ENCODE results near the gene PRKCB. TPM values are rescaled to one million over a fixed set of nuclear protein-coding genes. Genes with fewer than 3 reads are reported as not detected.

The PRKCB gene
- total RNA-seq, 4 donors from 2014 or later: 7.0 to 88.3 (median 15.9) TPM

DNA sequence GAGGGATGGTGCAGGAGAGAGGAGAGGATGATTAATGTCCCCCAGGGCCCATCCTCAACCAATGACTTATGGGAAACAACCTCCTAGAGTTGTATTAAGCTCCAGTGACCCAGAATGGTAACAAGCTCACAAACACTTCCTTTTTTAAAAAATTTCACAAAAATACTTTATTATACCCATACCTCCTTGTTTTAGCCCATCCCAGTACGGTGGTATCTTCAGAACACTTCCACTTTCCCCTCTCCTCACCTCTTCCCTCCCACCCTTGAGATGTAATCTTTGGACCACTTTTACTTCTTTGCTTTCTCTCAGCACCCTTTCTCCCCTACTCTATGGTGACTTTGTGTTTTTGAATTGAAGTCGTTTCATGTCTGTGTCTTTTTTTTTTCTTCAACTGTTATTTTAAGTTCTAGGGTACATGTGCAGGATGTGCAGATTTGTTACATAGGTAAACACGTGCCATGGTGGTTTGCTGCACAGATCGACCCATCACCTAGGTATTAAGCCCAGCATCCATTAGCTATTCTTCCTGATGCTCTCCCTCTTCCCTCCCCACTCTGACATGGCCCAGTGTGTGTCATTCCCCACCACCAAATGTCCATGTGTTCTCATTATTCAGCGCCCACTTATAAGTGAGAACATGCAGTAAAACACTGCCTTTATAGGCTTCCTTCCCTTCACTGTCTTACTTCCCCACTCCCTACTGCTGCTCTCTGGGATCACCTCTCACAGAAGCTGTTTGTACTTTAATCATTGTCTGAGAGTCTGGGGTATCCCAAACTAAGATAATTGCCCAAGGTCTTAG is 124.5 kb downstream of the PRKCB start:
- TF ChIP-seq, protein P1, sequence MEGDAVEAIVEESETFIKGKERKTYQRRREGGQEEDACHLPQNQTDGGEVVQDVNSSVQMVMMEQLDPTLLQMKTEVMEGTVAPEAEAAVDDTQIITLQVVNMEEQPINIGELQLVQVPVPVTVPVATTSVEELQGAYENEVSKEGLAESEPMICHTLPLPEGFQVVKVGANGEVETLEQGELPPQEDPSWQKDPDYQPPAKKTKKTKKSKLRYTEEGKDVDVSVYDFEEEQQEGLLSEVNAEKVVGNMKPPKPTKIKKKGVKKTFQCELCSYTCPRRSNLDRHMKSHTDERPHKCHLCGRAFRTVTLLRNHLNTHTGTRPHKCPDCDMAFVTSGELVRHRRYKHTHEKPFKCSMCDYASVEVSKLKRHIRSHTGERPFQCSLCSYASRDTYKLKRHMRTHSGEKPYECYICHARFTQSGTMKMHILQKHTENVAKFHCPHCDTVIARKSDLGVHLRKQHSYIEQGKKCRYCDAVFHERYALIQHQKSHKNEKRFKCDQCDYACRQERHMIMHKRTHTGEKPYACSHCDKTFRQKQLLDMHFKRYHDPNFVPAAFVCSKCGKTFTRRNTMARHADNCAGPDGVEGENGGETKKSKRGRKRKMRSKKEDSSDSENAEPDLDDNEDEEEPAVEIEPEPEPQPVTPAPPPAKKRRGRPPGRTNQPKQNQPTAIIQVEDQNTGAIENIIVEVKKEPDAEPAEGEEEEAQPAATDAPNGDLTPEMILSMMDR (IDR thresholded peaks at IDR 0.05): no peak
- TF ChIP-seq POLR2A (IDR thresholded peaks at IDR 0.05): no peak
- Histone ChIP-seq H3K4me3 (no peak overlapping the region), H3K36me3 (no peaks in the 10 kb centered on the region), H3K27ac (peak overlapping the region in 1 of 4 donors; percentile 72), H3K4me1 (peaks cover 0 to 10% (median 0%) of the 10 kb centered on the region in 4 donors), H3K9me3 (no peaks in the 10 kb centered on the region), H3K27me3 (no peaks in the 10 kb centered on the region)
- DNase-seq: no peak

DNA sequence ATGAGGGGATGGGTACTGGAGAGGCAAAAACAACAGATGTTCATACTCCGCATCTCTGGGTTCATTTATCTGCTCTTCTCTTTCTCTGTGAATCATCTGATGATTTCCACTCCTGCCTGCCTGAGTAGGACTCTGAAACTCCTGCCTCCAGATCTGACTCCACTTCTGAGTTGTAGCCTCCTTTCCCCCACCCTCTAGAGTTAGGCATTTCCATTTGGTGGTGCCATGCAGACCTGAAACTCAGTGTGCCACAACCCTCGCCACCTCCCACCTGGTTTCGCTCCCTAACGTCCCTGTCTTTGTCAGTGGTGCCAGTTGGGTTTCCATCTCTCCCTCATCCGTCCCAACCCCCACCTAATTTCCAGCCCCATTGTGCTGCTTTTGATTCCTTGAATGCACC is 126.2 kb downstream of the PRKCB start:
- no peak for DNase-seq
- Histone ChIP-seq H3K9me3 (no peaks in the 10 kb centered on the region), H3K27me3 (no peaks in the 10 kb centered on the region), H3K36me3 (no peaks in the 10 kb centered on the region), H3K4me1 (peaks cover 0 to 10% (median 0%) of the 10 kb centered on the region in 4 donors), H3K4me3 (no peak overlapping the region), H3K27ac (no peak overlapping the region)
- TF ChIP-seq POLR2A (IDR thresholded peaks at IDR 0.05): no peak
- TF ChIP-seq, protein P1 (IDR thresholded peaks at IDR 0.05): no peak

GRCh38 chr16:23964136-23964535 is 128.4 kb downstream of the PRKCB start:
- H3K27ac ChIP-seq: no peak overlapping the region
- no peak overlapping the region for H3K4me3 ChIP-seq
- DNase-seq: no peak
- TF ChIP-seq, protein P1 (IDR thresholded peaks at IDR 0.05): no peak
- no peak for TF ChIP-seq POLR2A (IDR thresholded peaks at IDR 0.05)
- H3K27me3 ChIP-seq: no peaks in the 10 kb centered on the region
- peaks cover 0 to 10% (median 0%) of the 10 kb centered on the region in 4 donors for H3K4me1 ChIP-seq
- H3K9me3 ChIP-seq: no peaks in the 10 kb centered on the region
- H3K36me3 ChIP-seq: no peaks in the 10 kb centered on the region

- no peak overlapping the region for H3K27ac ChIP-seq
- no peak for TF ChIP-seq POLR2A (IDR thresholded peaks at IDR 0.05)
- TF ChIP-seq, protein P1 (IDR thresholded peaks at IDR 0.05): no peak
- H3K36me3 ChIP-seq: no peaks in the 10 kb centered on the region
- H3K27me3 ChIP-seq: no peaks in the 10 kb centered on the region
- DNase-seq: no peak
- no peak overlapping the region for H3K4me3 ChIP-seq
- H3K4me1 ChIP-seq: no peaks in the 10 kb centered on the region
- H3K9me3 ChIP-seq: no peaks in the 10 kb centered on the region
These were observed 129.5 kb downstream of the PRKCB start for GRCh38 chr16:23965137-23965733.

DNA sequence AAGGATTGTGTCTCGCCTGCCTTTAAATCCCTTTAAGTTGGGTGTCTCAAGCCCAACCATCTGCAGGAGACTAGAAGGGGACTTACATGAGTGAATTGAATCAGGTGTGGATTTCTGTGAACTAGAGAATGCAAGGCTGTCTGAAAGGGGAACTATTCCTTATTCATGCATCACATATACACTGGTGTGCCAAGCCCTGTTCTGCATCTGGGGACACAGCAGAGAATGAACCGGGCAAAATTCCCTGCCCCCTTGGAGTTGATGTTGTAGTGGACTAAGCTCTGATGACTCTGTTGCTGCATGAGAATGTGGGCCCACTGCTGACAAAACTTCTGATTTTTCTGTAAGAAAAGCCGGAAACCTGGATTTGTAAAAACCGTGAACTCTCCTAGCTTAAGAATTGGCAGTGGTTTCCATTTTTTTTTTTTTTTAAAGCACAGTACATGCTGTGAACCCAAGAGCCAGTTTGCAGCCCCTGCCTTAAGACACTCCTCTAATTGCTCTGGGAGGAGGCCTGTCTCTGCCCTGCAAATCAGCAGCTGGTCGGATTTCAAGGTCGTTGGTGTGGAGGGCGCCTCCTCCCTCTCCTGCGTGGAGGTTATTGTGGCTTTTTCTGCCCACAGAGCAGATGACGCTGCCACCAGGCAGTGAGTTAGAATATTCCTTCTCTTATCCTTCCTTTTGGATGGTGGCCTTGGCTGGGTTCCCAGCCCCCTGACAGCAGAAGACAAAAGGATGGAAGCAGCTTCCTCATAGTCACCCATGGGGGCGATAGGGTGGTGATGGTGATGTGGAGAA is 131.0 kb downstream of the PRKCB start:
- H3K9me3 ChIP-seq: no peaks in the 10 kb centered on the region
- no peaks in the 10 kb centered on the region for H3K27me3 ChIP-seq
- H3K4me1 ChIP-seq: no peaks in the 10 kb centered on the region
- DNase-seq: no peak
- H3K36me3 ChIP-seq: no peaks in the 10 kb centered on the region
- H3K27ac ChIP-seq: no peak overlapping the region
- TF ChIP-seq POLR2A (IDR thresholded peaks at IDR 0.05): no peak
- TF ChIP-seq, protein P1 (IDR thresholded peaks at IDR 0.05): no peak
- H3K4me3 ChIP-seq: no peak overlapping the region
